ENCODE measurements around the gene NUP210. TPM values are rescaled to one million over a fixed set of nuclear protein-coding genes. Genes with fewer than 3 reads are reported as not detected.
"Not testable (repeated sequence)": the region's sequence is repeated elsewhere in the genome, so short reads cannot be mapped to it uniquely, and the experiment has no call there.

The NUP210 gene
- total and polyA plus RNA-seq, 2 experiments from 2014 or later: 13.8 to 73.9 TPM

DNA sequence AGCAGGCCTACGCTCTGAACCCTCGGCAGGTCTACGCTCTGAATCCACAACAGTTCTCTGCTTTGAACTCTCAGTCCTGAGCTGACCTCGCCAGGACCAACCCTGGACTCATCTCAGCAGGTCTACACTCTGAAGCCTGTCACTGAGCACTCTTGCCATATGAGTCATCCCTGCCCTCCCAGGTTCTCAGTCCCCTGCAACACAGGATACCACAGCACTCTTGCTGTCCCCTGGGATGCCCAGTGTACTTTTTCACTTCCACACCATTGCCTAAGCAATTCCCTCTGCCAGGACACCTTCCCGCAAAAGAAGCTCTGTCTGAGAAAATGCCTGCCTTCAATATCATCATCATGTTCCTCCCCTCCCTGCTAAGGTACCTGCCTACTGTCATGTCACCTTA lies 42.0 kb downstream of the NUP210 start:
- no peak overlapping the region for H3K4me3 ChIP-seq
- Mint-ChIP-seq H3K4me1 (no peaks in the 10 kb centered on the region; the same call in 2 of the 3 replicates), H3K27me3 (ENCODE audit: insufficient read depth, low read depth, poor library complexity) (peaks cover 4% of the 10 kb centered on the region), H3K36me3 (ENCODE audit: low read depth) (peaks cover 30% of the 10 kb centered on the region), H3K9me3 (no peaks in the 10 kb centered on the region), H3K4me3 (no peak overlapping the region), H3K27ac (peak overlapping the region; percentile 60; the same call in 1 of the 2 replicates)
- no peak for ATAC-seq
- no peak overlapping the region for H3K4me2 ChIP-seq
- no peaks in the 10 kb centered on the region; the same call in 1 of the 2 replicates for H4K20me1 ChIP-seq (replicated peaks; ENCODE audit: insufficient read depth)
- no peak for DNase-seq (ENCODE audit: low spot score)
- H3K79me2 ChIP-seq (replicated peaks; ENCODE audit: insufficient read depth): no peaks in the 10 kb centered on the region
- no peaks in the 10 kb centered on the region for H3K9me2 ChIP-seq (ENCODE audit: insufficient read depth)
- no peak for TF ChIP-seq POLR2AphosphoS5 (IDR thresholded peaks at IDR 0.05; ENCODE audit: low read depth)
- TF ChIP-seq EZH2phosphoT487 (IDR thresholded peaks at IDR 0.05; ENCODE audit: unreplicated experiment): no peak
- TF ChIP-seq NANOG (IDR thresholded peaks at IDR 0.05; ENCODE audit: borderline replicate concordance): no peak
- TF ChIP-seq, protein P1, sequence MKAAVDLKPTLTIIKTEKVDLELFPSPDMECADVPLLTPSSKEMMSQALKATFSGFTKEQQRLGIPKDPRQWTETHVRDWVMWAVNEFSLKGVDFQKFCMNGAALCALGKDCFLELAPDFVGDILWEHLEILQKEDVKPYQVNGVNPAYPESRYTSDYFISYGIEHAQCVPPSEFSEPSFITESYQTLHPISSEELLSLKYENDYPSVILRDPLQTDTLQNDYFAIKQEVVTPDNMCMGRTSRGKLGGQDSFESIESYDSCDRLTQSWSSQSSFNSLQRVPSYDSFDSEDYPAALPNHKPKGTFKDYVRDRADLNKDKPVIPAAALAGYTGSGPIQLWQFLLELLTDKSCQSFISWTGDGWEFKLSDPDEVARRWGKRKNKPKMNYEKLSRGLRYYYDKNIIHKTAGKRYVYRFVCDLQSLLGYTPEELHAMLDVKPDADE (IDR thresholded peaks at IDR 0.05): no peak
- TF ChIP-seq ZNF331 (CRISPR knock-in tag; IDR thresholded peaks at IDR 0.05; ENCODE audit: low read depth): no peak
- no peak for TF ChIP-seq JUNB (IDR thresholded peaks at IDR 0.05; ENCODE audit: unreplicated experiment)
- TF ChIP-seq CTCF (conservative IDR thresholded peaks at IDR 0.05; ENCODE audit: low read depth in 2 of 2): no peak
- TF ChIP-seq, protein P2, sequence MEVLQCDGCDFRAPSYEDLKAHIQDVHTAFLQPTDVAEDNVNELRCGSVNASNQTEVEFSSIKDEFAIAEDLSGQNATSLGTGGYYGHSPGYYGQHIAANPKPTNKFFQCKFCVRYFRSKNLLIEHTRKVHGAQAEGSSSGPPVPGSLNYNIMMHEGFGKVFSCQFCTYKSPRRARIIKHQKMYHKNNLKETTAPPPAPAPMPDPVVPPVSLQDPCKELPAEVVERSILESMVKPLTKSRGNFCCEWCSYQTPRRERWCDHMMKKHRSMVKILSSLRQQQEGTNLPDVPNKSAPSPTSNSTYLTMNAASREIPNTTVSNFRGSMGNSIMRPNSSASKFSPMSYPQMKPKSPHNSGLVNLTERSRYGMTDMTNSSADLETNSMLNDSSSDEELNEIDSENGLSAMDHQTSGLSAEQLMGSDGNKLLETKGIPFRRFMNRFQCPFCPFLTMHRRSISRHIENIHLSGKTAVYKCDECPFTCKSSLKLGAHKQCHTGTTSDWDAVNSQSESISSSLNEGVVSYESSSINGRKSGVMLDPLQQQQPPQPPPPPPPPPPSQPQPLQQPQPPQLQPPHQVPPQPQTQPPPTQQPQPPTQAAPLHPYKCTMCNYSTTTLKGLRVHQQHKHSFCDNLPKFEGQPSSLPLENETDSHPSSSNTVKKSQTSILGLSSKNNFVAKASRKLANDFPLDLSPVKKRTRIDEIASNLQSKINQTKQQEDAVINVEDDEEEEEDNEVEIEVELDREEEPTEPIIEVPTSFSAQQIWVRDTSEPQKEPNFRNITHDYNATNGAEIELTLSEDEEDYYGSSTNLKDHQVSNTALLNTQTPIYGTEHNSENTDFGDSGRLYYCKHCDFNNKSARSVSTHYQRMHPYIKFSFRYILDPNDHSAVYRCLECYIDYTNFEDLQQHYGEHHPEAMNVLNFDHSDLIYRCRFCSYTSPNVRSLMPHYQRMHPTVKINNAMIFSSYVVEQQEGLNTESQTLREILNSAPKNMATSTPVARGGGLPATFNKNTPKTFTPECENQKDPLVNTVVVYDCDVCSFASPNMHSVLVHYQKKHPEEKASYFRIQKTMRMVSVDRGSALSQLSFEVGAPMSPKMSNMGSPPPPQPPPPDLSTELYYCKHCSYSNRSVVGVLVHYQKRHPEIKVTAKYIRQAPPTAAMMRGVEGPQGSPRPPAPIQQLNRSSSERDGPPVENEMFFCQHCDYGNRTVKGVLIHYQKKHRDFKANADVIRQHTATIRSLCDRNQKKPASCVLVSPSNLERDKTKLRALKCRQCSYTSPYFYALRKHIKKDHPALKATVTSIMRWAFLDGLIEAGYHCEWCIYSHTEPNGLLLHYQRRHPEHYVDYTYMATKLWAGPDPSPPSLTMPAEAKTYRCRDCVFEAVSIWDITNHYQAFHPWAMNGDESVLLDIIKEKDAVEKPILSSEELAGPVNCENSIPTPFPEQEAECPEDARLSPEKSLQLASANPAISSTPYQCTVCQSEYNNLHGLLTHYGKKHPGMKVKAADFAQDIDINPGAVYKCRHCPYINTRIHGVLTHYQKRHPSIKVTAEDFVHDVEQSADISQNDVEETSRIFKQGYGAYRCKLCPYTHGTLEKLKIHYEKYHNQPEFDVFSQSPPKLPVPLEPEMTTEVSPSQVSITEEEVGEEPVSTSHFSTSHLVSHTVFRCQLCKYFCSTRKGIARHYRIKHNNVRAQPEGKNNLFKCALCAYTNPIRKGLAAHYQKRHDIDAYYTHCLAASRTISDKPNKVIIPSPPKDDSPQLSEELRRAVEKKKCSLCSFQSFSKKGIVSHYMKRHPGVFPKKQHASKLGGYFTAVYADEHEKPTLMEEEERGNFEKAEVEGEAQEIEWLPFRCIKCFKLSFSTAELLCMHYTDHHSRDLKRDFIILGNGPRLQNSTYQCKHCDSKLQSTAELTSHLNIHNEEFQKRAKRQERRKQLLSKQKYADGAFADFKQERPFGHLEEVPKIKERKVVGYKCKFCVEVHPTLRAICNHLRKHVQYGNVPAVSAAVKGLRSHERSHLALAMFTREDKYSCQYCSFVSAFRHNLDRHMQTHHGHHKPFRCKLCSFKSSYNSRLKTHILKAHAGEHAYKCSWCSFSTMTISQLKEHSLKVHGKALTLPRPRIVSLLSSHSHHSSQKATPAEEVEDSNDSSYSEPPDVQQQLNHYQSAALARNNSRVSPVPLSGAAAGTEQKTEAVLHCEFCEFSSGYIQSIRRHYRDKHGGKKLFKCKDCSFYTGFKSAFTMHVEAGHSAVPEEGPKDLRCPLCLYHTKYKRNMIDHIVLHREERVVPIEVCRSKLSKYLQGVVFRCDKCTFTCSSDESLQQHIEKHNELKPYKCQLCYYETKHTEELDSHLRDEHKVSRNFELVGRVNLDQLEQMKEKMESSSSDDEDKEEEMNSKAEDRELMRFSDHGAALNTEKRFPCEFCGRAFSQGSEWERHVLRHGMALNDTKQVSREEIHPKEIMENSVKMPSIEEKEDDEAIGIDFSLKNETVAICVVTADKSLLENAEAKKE (CRISPR knock-in tag; IDR thresholded peaks at IDR 0.05): no peak
- TF ChIP-seq ZNF114 (CRISPR knock-in tag; IDR thresholded peaks at IDR 0.05): no peak
- TF ChIP-seq STAT1 (IDR thresholded peaks at IDR 0.05; ENCODE audit: unreplicated experiment): no peak
- TF ChIP-seq EZH2 (IDR thresholded peaks at IDR 0.05; ENCODE audit: low read depth, unreplicated experiment): no peak
- no peak for TF ChIP-seq CREB1 (CRISPR knock-in tag; IDR thresholded peaks at IDR 0.05; ENCODE audit: low read depth)
- no peak overlapping the region for H2AFZ ChIP-seq
- peaks cover 9% of the 10 kb centered on the region; the same call in 1 of the 2 replicates for H3K36me3 ChIP-seq (ENCODE audit: insufficient read depth)
- H3K4me1 ChIP-seq (ENCODE audit: insufficient read depth): no peaks in the 10 kb centered on the region
- no peak overlapping the region for H3K27ac ChIP-seq (ENCODE audit: low read depth)
- H3F3A ChIP-seq (replicated peaks; ENCODE audit: low read depth): no peaks in the 10 kb centered on the region
- no peaks in the 10 kb centered on the region for H3K27me3 ChIP-seq (ENCODE audit: insufficient read depth)

DNA sequence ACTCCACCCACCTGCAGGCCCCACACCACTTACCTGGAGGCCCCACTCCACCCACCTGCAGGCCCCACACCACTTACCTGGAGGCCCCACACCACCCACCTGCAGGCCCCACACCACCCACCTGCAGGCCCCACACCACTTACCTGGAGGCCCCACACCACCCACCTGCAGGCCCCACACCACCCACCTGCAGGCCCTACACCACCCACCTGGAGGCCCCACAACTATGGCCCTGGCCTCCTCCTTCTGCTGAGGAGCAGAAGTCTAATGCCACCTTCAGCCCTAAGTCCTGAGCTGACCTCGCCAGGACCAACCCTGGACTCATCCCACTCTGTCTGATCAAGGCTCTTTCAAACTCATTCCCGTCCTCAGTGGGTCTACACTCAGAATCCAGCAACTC lies 42.4 kb downstream of the NUP210 start:
- not testable (repeated sequence) for H3K4me1 ChIP-seq (ENCODE audit: insufficient read depth); H3K4me1 Mint-ChIP-seq; H3K4me2 ChIP-seq; H3K4me3 Mint-ChIP-seq; H2AFZ ChIP-seq; H3K36me3 ChIP-seq (ENCODE audit: insufficient read depth); H3K9me3 Mint-ChIP-seq; ATAC-seq; H4K20me1 ChIP-seq (replicated peaks; ENCODE audit: insufficient read depth); H3K4me3 ChIP-seq; H3K79me2 ChIP-seq (replicated peaks; ENCODE audit: insufficient read depth); H3K27me3 Mint-ChIP-seq (ENCODE audit: insufficient read depth, low read depth, poor library complexity); H3K27ac ChIP-seq (ENCODE audit: low read depth); H3K27me3 ChIP-seq (ENCODE audit: insufficient read depth); H3F3A ChIP-seq (replicated peaks; ENCODE audit: low read depth); DNase-seq (ENCODE audit: low spot score); H3K9me2 ChIP-seq (ENCODE audit: insufficient read depth)
- H3K27ac Mint-ChIP-seq: peak overlapping the region; percentile 60; the same call in 1 of the 2 replicates
- peaks cover 30% of the 10 kb centered on the region for H3K36me3 Mint-ChIP-seq (ENCODE audit: low read depth)

Measured in GM23338 (cell line).